Umbilical cord (tissue), 2 donors: ENCODE measurements around the gene YWHAG. TPM values are rescaled to one million over a fixed set of nuclear protein-coding genes. Genes with fewer than 3 reads are reported as not detected.
"Not testable (repeated sequence)": the region's sequence is repeated elsewhere in the genome, so short reads cannot be mapped to it uniquely, and the experiment has no call there.

ENCODE experiments used
- DNase-seq: peaks from one replicate; pipeline ENCODE4 v3.0.0-alpha.2; 2015; ENCODE audit warnings: low spot score
- total RNA-seq: library from RNA; depleted of rRNA; stranded (reverse); fragments of >200 nt; gene quantifications from one replicate; pipeline ENCODE4 v1.2.3, GENCODE V29; 2014; ENCODE audit warnings: low replicate concordance; ENCODE audit not compliant: insufficient read depth

Gene YWHAG
- total RNA-seq, 1 donor from 2014 or later = 43.6 TPM

- no peak for DNase-seq
These were observed 9.4 kb downstream of the YWHAG start for GRCh38 chr7:76349313-76349885.

- no peak for DNase-seq
These were observed 11.1 kb downstream of the YWHAG start for GRCh38 chr7:76347710-76348109.

DNA sequence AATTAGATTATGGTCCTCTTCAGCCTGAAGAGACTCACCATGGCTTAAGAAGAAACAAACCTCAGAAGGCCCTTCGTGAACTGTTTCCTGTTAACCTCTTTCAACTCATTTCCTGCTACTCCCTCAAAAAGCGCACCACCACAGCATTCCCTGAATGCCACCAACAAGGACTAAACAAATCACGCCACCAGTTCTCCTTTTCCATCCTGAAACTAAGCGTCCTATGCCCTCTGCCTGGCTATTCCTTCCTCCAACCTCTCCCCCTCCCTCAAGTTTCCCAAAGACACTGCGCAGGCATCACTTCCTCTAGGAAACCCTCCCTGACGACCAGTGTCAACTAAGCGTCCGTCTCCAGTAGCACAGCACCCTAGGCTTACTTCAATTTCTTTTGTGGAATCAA lies 12.0 kb downstream of the YWHAG start:
- no peak for DNase-seq

- no peak for DNase-seq
These were observed 12.7 kb downstream of the YWHAG start for GRCh38 chr7:76346097-76346496.

- no peak for DNase-seq
These were observed 14.9 kb downstream of the YWHAG start for GRCh38 chr7:76343931-76344321.

GRCh38 chr7:76343294-76343930 lies 15.4 kb downstream of the YWHAG start:
- no peak for DNase-seq

DNA sequence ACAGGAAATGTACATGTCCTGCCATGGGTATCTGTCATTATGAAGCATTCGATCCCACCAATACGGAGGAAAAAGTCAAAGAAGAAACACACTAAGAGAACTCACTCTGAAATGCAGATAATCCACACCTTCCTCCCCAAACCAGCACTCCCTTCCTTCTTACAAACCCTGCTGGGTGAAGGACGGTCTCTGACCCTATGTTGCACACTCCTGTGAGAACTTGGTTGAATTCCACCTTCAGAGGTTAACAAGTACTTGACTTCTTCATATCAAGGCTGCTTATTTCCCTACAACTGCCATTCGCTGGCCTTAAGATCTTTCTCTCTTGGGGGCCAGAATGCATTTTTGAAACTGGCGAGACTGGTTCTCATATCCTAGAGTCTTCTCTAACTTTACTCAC lies 16.6 kb downstream of the YWHAG start:
- DNase-seq = no peak

DNA sequence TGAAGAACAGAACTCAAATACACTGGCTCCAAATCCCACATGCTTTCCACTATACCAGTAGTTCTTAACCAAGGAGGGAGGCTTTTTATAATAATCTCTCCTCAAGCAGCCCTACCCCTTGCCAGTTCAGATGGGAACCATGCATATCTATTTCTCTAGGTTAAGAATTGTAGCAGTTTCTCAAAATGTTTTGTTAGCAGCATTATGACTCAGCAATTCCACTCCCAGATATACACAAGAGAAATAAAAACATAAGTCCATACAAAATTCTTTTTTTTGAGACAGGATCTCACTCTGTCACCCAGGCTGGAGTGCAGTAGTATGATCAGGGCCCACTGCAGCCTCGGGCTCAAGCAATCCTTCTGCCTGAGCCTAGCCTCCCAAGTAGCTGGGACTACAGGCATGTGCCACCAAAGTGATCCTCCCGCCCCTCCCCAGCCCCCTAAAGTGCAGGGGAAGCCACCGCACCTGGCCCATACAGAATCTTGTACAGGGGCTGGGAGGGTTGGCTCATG lies 18.1 kb downstream of the YWHAG start:
- no peak for DNase-seq

- DNase-seq = no peak
These were observed 20.3 kb downstream of the YWHAG start for GRCh38 chr7:76338298-76339084.

DNA sequence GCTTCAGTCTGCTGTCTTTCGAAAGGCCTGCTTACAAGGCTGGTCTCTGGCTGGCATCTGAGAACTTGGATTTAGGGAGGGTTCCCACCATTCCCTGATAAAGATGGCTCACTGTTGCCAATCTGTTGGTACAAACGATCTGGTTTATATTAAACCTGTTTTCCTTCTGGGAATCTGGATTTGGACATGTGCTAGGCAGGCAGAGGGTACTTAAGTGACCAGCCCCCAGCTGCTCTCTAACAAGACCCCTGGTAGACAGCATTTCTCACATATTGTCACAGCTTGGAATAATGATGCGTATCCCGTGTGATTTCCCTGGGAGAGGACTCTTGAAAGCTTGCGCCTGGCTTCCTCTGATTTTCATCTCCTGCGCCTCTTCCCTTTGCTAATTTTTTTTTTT lies 21.6 kb downstream of the YWHAG start:
- DNase-seq = no peak

- DNase-seq = no peak
These were observed 22.7 kb downstream of the YWHAG start for GRCh38 chr7:76336094-76336493.

DNA sequence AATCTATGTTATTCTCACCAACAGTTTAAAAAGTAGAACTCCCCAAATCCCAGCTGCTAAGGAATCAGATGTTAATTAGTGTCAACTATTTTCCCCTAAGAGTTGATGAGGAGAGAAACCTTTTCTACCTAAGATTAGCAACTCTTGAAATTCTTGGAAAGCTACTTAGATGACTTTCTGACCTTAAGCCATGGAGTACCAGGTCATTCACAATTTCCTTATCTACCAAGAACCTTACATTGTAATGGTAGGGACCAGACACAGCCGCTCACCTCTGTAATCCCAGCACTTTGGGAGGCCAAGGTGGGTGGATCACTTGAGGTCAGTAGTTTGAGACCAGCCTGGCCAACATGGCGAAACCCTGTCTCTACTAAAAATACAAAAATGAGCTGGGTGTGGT lies 23.4 kb downstream of the YWHAG start:
- not testable (repeated sequence) for DNase-seq

DNA sequence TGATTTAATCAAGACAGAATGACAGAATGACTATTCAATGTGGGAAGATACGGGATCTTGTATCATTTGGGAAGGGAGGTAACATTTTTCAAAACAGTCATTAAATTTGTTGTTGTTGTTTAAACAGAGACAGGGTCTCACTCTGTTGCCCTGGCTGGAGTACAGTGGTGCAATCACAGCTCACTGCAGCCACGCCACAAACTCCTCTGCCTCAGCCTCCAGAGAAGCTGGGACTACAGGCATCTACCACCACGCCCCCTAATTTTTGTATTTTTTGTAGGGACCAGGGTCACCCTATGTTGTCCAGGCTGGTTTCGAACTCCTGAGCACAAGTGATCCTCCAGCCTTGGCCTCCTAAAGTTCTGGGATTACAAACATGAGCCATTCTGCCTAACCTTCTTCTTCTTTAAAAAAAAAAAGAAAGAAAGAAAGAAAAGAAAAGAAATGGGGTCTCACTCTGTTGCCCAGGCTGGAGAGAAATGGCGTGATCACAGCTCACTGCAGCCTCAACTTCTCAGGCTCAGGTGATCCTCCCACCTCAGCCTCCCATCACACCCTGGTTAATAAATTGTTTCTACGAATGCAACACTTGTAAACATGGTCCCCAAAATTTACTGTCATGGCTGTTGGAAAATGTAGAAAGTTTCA lies 24.3 kb downstream of the YWHAG start:
- DNase-seq = no peak

- DNase-seq = no peak
These were observed 25.2 kb downstream of the YWHAG start for GRCh38 chr7:76333511-76334101.

DNA sequence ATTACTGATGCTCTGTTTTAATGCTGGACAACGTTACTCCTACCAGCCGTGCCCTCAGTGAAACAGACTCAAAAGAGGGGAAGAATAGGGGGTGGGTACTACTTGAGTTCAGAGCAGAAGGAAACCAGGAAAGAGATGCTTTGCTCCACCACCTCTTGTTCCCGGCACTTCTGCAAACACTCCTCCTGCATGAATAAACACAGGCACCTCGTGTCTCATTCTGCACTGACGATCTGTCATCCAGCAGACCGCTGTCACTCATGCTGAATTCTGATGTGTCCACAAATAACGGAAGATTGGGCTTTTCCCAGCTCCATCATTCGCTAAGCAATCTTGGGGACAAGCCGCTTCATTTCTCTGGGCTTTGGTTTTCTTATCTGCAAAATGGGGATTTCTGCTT lies 26.7 kb downstream of the YWHAG start:
- DNase-seq = no peak

DNA sequence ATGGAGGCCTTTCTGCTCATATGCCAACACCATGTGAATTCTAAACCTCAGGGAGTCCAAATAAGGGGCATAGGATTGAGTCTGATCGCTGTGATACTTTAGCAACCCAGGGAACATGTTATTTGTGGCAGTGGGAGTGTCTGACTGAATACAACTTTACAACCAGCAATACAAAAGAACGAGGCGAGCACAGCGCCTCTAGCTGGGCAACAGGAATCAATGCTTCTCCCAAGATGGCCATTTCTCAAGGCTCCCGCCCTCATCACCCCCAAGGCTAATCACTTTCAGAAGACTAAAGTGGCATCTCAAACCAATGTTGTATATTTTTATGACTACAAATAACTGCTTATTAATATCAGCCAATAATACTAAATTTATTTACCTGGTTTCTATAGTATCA lies 28.1 kb downstream of the YWHAG start:
- no peak for DNase-seq

DNA sequence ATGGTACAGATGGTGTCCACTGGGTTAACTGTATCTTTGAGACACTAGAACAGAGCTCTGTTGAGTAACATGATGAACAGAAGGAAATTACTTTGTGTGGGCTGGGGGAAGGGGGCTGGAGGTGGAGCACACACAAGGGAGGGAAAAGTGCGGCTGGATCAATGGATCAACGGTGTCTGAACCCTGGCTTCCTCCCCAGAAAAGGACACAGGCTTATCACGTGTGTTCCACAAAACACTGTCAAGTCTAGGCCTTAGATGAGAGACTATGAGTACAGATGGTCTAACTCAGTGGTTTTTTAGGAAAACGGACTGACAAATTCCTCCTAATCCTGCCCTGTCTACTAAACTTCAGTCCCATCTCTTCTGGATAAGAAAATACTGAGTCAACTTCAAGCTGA lies 28.5 kb downstream of the YWHAG start:
- peak; percentile 76 for DNase-seq

GRCh38 chr7:76329479-76329878 lies 29.3 kb downstream of the YWHAG start:
- DNase-seq = no peak

DNA sequence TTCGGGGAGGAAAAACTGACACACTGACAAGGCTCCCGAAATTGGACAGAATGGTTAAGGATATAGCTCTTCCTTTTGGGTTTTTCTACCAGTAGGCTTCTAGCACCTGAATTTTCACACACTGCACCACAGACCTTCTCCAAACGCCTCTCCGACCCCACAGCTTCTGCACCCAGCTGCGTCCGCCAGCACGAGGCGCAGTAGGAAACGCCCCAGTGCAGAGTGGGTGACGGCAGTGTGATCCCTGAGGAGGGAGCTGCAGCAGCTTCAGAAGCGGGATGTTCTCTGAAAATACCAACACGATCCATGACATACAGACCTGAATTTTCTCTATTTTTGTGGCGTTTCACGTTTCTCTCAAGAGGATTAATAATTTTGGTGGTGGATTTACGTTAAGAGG lies 30.4 kb downstream of the YWHAG start:
- no peak for DNase-seq

- DNase-seq = no peak
These were observed 31.2 kb downstream of the YWHAG start for GRCh38 chr7:76327610-76328009.

DNA sequence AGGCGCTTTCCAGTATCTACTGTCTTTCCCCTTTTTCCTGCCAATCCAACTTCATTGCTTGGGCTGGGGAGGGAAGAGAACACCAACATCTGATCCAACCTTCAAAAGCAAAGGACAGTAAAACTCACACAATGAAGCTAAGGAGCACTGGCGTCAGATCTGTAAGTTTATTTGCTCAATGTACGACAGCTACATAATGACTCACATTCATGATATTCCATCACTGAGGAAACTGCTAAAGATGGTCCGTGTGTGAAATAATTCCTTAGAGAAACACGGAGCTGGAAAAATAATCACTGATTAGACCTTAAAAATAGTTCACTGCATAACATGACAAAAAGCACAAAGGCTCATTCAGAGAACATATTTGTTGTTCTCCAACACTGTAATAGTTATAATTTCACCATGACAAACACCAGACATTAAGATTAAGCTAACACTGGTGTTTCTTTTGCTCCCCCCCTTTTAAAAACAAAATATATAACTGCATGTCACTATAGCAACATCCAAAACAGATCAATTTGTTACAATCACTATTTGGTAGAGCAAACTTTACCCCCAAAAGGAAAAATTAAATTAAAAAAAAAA lies 32.1 kb downstream of the YWHAG start:
- no peak for DNase-seq

- no peak for DNase-seq
These were observed 33.0 kb downstream of the YWHAG start for GRCh38 chr7:76325811-76326210.
